ENCODE data around the gene CLCNKA.
"Not testable (repeated sequence)": the region's sequence is repeated elsewhere in the genome, so short reads cannot be mapped to it uniquely, and the experiment has no call there.

The CLCNKA gene

DNA sequence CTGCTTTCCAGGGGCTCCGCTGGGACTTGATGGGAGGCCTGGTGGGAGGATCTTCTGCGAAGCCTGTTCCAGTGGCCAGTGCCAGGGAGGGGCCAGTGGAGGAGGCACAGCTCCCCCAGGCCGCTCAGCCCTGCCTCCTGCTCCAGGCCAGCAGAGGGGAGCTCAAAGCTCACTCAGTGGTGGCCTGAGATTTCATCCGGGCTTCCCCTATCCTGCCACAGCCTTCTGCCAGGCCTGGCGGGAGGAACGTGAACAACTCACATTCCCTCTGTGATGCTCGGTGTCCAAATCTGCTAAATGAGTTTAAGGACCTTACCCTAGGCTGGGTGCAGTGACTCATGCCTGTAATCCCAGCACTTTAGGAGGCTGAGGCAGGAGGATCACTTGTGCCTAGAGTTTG lies 25.0 kb downstream of the CLCNKA start:
- no peak for DNase-seq

DNA sequence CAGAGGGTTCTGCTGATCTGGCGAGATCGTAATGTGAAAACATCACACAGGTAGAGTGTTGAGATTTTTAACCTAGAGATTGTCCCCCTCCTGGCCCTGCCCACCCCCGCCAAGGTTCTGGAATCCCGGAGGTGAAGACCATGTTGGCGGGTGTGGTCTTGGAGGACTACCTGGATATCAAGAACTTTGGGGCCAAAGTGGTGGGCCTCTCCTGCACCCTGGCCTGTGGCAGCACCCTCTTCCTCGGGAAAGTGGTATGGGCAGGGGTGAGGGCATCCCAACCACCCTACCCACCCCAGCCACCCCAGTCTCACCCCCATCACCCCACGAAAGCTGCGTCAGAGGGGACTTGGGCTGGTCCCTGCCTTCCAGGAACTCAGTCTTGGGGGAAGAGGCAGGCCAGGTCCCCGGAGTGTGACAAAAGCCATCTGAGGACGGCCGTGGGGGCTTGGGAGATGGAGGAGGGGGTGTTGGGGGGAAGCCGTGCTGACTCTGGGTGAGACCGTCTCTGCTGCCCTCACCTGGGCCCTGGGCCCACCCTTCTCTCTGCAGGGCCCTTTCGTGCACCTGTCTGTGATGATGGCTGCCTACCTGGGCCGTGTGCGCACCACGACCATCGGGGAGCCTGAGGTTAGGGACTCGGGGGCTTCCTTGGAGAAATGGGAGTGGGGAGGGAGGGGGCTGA lies 26.1 kb downstream of the CLCNKA start:
- DNase-seq: no peak

DNA sequence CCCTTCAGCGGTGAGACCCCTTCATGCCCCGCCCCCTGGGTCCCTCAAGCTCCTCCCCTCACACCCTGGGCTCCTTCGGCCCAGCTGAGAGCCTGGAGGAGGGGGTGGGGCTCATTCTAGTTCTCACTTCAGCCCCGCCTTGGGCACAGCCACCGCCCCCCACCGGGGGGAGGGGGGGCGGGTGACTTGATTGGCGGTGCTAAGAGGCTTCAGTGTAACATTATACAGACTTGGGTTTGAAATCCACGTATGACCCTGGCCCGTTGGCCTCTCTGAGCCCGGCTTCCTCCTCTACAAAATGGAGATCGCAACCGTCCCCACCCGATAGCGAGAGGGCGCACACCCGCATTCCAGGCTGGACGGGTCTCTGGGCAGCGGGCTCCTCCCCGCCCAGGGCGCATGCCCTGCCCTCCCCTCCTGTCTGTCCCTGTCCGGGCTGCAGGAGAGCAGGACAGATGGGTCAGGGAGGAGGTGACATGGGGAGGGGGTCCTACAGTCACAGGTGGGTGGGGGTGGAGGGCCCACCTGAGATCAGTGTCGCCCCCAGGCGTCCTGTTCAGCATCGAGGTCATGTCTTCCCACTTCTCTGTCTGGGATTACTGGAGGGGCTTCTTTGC lies 26.8 kb downstream of the CLCNKA start:
- DNase-seq: peak; percentile 62

DNA sequence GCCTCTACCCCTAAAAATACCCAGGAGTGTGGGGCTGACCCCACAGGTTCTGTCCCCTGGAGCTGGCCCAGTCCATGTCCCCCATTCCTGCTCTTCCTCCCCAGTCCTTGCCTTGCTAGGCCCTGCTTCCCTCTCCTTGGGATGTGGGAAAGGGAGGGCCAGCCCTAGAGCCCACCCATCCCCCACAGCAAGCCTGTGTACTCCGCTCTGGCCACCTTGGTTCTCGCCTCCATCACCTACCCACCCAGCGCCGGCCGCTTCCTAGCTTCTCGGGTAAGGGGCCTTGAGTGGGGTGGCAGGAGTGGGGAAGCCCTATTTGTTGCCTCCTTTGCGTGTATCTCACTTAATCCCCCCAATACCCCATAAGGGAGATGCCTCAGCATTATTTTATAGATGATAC lies 28.5 kb downstream of the CLCNKA start:
- DNase-seq: no peak

DNA sequence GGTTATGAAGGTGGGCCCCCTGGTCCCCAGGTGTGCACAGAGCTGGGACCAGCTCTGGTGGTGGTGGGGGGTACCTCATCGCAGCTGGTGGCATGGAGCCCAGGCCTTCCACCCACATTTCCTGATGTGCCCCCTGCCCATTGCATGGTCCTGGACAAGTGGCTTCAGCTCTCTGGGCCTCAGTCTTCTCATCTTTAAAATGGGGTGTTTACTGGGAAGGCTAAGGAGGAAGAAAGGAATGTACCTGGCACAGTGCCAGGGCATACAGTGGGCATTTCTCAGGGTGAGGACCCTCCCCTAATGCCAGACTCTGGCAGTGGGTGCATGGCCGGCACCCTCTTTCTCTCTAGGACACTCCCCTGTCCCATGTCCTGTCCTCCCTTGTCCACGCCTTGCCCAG lies 29.2 kb downstream of the CLCNKA start:
- DNase-seq: no peak

DNA sequence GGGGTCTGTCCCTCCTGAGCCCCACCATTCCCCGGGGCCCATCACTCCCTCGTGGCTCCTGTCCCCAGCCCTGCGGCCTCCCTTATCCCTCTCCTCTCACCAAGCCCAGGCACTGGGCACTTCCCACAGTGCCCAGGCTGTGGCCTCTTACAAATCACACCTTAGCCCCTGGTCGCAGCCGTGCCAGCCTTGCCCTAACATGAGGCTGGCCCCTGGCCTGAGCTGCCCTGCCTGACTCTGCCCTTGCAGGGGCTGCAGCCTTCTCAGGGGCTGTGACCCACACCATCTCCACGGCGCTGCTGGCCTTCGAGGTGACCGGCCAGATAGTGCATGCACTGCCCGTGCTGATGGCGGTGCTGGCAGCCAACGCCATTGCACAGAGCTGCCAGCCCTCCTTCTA lies 30.1 kb downstream of the CLCNKA start:
- DNase-seq: not testable (repeated sequence)

DNA sequence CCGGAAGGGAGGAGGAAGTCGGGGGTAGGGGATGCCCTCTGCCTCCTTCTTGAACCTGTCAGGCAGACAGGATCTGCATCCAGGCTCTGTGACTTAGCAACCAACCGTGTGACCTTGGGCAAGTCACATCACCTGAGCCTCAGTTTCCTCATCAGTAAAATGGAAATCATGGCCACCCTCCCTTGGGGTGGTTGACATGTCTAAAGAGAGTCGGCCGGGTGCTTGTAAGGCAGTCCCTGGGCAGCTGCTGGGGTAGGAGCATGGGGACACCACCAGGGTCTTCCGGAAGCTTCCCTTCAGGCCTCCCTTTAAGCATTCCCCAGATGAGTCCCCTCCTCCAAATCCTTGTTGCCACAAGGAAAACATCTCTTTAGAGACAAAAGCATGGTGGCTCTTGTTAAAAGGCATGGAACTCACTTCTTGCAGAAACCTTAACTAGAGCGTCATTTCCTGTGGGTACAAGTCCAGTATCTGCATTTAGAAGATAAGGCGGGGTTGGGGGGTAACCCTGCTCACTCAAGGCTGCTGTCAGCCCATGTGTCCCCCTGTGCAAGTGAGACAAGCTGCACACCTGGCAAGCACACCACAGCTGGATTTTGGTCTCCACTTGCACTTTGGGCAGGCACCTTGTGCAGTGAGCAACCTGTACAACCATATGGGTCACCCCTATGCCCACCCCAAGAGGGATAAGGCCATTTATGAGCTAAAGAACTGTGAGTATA lies 32.1 kb downstream of the CLCNKA start:
- DNase-seq: no peak

DNA sequence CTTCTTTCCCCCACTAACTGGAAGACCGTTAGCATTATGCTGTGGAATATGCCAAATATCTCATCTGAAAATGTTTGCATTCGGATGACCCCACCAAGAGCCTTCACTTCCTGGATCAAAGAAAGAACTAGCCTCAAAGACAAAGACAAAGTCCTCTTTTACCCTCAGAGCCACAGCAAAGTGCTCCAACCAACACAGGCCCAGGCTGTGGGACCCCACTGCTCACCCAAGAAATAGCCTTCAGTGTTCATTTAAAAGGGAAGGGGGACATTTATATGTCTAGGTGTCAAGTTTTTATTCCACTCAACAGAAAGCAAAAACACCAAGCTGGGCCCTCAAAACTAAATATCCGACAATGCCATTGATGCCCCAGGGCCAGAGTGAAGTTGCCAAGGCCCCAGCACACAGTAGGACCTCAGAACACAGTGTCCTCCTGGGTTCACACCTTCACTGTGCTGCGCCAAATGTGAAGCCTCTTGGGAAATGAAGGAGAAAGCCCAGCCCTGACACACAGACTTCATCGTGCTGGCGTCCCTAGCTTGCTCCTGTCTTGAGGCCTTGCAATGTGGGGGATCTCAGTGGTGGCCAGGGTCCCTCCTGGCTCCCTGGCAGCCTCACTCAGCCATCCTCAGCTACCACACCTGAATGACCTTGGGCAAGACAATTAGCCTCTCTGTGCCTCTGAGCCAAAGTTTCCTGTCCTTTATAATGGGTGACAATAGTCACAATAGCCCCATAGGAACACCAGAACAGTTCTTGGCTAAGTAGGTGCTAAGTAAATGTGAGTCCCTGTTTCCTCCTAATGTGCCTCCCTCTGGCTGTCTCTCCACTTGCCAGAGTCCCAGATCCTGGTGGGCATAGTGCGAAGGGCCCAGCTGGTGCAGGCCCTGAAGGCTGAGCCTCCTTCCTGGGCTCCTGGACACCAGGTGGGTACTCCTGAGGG lies 33.0 kb downstream of the CLCNKA start:
- DNase-seq: no peak

DNA sequence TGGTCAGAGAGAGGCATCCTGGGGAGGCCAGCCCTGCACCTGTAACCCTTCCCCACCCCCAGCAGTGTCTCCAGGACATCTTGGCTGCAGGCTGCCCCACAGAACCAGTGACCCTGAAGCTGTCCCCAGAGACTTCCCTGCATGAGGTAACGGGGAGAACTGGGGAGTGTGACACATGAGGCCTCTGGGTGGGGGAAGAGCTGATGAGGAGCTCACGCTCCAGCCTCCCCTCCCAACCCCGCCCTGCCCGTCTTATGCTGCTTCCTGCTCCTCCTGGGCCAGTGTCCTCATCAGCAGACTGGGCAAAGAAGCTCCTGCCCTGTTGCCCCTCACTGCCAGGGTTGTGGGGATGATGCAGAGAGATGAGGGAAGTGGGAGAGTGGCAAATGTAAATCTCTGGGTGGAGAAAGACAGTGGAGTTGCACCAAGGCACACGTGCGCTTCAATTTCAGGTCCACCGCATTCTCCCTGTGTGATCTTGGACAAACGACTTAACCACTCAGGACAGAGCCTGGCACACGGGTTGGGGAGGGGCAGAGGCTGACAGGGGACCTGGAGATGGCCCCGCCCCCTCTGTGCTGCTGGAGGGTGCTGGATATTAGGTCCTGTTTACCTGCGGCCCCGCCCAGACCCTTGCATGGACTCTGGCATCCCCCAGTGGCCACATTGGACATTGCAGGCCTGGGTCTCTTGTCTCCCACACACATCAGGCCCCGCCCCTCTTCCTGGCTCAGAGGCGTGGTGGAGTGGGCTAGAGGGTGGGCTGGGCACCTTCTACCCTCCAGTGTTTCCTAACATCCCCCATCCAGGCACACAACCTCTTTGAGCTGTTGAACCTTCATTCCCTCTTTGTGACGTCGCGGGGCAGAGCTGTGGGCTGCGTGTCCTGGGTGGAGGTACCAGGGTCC lies 34.0 kb downstream of the CLCNKA start:
- peak; percentile 87 for DNase-seq

DNA sequence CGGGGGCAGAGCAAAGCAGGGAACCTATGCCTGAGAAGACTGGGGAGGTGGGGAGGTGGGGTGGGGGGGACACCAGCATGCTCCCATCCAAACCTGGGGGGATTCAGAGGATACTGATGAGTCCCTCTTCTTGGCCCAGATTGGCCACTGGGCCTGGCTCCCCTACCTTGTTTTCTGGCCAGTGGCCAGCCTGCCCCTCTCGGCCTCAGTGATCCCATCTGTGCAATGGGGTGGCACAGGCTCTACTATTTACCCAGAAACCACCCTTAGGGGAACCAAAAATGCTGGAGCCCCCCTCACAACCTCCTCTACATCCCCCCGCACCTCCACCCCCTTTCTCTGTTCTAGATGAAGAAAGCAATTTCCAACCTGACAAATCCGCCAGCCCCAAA lies 34.7 kb downstream of the CLCNKA start:
- DNase-seq: not testable (repeated sequence)

DNA sequence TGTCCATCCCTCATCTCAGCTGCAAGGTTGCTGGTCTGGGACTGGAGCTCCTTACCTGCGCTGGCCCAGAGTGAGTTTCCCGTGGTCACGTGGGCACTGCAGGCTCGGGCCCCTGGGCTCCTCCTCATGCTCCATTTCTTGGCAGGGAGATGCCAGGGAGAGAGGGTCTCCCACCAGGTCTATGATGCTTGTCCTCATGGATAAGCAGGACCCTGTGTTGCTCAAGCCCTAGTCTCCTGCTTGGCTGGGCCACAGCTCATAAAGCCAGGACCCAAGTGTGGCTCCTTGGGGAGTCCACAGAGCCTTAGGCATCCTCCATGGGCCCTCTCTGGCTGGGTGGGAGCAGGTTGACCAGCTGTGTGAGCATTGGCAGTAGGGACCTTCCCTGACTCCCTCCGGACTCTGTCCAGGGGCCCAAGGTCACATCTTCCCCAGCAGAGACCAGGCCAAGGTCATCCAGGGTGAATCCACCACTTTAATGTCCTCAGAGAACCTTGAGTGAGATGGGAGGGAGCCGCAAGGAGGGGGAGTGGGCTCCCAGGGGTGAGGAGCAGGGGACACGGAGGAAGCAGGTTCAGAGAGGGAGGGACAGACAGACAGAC lies 35.6 kb downstream of the CLCNKA start:
- not testable (repeated sequence) for DNase-seq

DNA sequence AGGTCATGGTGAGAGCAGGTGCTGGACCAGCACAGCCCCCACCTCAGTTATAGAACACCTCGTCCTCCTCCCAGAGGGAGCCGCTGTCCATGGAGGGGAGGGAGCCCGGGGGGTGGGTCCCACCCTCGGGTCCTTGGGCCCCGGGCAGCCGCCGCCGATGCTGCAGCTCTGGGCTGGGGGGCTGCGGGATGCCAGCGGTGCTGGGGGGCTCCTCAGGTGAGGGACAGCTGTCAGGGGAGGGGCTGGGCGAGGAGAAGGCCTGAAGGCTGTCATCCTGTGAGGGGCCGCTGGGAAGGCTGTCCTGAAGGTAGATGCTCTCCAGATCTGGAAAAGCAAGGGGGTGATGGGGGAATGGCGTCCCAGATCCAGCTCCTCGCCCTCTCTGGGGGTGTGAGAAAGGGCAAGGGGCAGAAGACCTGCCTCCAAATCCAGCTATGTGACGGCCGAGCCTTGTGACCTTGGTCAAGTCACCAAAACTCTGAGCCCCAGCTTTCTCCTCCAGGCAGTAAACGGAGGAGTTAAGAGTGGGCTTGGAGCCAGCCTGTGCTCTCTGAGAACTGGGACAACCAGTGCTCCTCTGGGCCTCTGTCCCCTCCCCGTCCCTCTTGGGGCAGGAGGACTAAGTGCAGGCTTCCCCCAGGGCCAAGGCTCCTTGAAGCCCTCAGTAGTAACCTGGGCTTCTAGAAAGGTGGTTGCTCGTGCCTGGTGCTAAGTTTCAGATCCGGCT lies 36.7 kb downstream of the CLCNKA start:
- DNase-seq: not testable (repeated sequence)

DNA sequence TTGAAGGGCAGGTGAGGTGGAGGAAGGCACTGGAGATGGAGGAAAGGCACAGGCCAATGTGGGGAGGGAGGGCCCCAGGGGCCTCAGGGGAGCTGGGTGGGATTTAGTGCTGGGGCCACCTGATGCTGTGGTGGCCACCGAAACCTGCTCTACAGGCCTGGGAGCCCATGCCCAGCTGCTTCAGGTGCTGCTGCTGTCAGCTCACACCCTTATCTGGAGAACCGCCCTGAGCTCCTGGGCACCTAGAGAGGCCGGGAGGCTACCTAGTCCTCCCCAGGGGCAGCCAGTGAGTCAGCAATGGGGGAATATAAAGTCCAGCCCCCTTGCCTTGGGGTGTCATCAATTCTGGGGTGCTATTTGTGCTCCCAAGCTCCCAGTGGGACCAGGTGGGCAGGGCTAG lies 39.4 kb downstream of the CLCNKA start:
- DNase-seq: no peak

DNA sequence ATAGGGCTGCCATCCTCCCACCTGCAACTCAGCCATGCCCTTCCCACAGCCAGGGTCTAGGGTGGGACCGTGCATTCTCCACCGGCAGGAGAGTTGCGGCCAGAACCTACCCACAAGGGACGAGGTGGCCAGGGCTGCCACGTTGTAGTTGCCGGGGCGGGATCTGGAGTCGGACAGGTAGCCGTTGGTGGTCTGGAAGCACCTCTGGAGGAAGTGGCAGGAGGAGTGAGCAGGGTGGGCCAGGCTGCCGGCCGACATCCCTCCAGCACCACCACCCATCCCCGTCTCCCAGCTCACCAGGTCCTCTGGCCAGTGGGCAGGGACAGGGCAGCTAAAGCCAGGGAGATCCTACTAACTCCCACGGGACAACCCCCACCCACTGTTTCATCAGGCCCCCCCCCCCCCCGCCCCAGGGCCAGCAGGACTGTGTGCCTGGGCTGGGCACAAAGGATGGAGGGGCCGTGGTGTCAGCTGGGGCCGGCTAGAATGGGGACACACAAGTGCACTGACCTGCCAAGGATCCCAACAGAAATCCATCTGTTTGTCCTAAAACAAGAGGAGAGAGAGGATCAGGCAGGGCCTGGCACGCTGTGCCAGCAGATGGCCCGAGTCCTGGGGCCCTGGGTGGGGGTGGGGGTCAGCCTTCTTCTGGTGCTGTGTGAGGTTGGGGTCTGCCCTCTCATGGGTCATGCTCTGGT lies 40.3 kb downstream of the CLCNKA start:
- not testable (repeated sequence) for DNase-seq

DNA sequence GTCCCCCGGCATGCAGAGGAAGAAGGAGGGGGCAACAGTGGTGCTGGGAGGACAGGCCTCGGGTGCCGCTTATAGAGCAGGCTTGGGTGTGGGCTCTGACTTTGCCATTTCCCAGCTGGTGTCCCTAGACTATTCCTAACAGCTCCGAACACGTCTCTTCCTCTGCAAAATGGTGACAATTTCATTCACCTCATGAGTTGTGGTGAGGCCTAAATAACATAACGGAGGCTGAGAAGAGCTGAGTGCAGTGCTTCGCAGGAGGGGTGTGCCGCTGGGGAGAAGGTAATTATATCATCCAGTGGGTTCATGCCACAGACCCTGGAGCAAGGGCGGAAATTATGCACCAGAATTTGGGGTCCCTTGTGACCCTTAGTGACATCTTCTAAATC lies 40.8 kb downstream of the CLCNKA start:
- DNase-seq: not testable (repeated sequence)

DNA sequence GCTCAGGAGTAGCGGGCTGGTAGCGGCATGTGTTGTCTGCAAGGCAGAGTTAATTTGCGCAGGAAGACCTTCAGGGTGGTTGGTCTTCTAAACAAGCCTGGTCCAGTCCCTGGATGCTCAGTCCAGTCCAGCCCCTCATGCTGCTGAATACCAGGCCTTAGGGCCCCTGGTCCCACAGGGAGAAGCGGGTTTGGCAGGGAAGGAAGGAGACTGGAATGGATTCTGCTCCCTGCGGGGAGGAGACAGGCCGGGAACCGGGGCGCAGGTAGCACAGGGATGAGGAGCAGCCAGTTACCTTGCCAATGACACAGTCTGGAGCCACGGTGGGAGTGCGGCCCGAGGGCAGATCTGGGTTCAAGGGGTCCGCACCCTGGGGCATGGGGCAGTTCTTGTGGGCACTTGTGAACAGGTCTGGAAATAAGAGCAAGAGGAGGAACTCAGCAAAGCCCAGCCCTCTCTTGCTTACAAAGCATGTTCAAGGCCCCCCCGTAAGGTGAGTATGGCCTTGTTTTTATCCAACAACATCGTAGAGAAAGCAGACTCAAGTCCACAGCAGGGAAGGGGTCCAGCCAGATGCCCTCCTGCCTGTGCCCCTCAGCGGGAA lies 41.5 kb downstream of the CLCNKA start:
- no peak for DNase-seq

DNA sequence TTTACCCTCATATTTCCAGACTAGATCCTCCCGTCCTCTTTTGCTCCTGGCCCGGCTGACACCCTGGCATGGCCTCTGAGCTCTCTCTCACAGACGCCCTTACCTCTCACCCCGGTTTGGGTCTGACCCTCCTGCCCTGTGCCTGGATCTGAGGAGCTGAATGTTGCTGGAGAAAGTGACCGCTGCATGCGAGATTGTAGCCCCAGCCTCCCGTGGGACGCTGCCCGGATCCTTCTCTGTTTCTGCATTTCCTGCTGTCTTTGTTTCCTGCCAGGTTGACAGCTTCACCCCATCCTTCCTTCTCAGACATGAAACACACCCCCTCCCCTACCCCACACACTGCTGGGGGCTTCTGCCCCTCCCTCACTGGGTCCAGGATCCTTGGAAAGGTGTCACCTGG lies 42.1 kb downstream of the CLCNKA start:
- DNase-seq: no peak

DNA sequence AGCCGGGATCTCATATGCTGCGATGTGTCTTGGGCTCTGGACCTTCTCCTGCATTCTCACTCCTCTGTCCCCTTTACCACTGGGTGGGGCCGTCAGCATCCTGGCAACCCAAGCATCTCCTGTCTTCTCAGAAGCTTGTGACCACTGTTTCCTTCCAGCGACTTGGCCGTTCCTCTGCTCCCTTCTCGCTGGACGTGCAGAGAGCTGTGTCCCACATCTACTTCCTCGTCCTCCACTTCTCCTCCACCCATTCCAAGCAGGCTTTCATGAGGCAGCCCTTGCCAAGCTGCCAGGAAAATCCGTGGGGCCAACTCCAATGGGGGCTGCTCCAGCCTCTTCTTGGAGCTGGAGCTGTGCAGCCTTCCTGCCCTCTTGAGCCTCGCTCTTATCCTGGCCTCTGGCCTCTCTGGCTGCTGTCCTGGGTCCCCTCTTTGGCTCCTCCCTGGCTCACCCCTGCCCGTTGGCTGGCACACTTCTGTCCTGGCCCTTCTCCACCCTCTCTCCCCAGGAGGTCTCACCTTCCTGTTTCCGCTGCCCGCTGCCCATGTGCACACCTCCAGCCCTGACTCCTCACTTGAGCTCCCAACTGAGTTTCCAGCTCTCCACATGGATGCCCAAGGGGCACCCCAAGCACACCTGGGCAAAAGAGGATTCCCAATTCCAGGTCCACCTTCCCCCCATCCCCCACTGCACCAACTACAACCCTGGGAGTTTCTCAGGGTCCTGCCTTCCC lies 42.9 kb downstream of the CLCNKA start:
- DNase-seq: no peak

DNA sequence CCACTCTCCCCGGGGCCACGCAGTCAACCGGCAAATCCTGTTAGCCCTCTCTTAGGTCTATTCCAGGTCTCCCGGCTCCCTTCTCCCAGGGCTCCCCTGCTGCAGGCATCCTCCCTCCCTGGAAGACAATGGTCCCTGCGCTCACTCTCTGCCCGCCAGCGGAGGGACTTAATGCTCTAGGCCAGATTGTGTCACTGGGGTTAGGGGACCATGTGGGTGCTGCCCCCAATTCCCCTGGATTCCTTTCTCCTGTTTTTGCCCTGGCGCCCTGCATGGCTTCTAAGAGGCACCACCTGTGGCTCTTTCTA lies 43.4 kb downstream of the CLCNKA start:
- DNase-seq: no peak
